SU-DHL-6 (cell line): ENCODE measurements around the gene PCCB.

Source experiments
- EZH2phosphoT487 ChIP-seq: fragments of 200-600 bp; sonication (generic), shearing (Covaris generic); conservative IDR thresholded peaks from 2 replicates; pipeline ENCODE4 v1.6.1; 2018; ENCODE audit warnings: mild to moderate bottlenecking, antibody characterized with exemption, low read length, moderate library complexity, mixed read lengths
- TF ChIP-seq, protein P1 (sequence below): fragments of 200-600 bp; sonication (generic); IDR thresholded peaks from one replicate; pipeline ENCODE4 v1.5.1; 2017; ENCODE audit warnings: antibody characterized with exemption, mild to moderate bottlenecking, low read length, moderate library complexity; ENCODE audit not compliant: insufficient read depth, poor library complexity, severe bottlenecking

- TF ChIP-seq, protein P1, sequence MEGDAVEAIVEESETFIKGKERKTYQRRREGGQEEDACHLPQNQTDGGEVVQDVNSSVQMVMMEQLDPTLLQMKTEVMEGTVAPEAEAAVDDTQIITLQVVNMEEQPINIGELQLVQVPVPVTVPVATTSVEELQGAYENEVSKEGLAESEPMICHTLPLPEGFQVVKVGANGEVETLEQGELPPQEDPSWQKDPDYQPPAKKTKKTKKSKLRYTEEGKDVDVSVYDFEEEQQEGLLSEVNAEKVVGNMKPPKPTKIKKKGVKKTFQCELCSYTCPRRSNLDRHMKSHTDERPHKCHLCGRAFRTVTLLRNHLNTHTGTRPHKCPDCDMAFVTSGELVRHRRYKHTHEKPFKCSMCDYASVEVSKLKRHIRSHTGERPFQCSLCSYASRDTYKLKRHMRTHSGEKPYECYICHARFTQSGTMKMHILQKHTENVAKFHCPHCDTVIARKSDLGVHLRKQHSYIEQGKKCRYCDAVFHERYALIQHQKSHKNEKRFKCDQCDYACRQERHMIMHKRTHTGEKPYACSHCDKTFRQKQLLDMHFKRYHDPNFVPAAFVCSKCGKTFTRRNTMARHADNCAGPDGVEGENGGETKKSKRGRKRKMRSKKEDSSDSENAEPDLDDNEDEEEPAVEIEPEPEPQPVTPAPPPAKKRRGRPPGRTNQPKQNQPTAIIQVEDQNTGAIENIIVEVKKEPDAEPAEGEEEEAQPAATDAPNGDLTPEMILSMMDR: no peak
- no peak for TF ChIP-seq EZH2phosphoT487
Observed at GRCh38 chr3:136247855-136248590, 2.1 kb upstream of the PCCB start.
